ENCODE measurements around the gene LMCD1. TPM values are rescaled to one million over a fixed set of nuclear protein-coding genes. Genes with fewer than 3 reads are reported as not detected.

Gene LMCD1
- total and polyA plus RNA-seq, 12 donors: 18.6 to 459 (median 45.7) TPM

DNA sequence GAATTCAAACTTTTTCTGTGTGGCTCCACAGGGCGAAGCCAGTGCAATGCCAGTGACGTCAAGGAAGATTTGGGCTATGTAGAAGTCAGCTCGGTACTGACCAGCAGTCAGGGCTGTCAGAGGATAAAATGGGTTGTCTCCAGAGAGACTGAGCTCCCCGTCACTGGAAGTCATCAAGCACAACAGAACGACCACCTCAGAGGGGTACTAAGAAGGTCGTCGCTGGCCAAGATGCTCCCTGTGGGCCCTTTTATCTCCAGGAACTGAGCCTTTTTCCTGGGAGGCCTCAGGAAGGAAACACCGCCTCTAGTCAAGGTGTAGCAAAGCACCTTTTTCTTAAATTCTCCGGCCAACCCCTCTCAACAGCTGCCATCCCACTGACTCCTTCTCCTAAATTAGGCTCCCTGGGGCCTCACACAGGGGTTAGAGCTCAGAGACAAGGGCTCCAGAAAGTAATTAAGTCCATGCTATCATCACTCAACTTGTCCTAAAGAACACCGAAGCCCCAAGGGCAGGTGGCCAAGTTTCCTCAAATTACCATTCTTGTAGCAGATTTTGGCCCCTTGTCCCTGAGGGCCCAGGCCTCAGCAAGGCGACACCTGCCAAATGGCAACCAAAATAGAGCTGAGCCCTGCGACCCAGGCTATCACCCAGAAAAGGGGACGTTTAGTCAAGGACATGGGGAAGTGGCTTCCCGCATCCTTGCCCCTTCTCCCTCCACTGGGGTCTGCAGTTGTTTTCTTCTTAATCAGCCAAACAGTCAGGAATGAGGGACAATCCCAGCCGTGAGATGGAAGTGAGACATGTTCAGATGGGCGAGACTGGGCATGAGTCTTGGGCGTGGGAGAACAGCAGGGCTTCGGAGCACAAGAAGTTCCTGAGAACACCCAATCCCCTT lies 94.9 kb downstream of the LMCD1 start:
- 67 to 70% methylated on average over 18 of the region's 18 CpGs for WGBS, 2 donors
- TF ChIP-seq, protein P1, sequence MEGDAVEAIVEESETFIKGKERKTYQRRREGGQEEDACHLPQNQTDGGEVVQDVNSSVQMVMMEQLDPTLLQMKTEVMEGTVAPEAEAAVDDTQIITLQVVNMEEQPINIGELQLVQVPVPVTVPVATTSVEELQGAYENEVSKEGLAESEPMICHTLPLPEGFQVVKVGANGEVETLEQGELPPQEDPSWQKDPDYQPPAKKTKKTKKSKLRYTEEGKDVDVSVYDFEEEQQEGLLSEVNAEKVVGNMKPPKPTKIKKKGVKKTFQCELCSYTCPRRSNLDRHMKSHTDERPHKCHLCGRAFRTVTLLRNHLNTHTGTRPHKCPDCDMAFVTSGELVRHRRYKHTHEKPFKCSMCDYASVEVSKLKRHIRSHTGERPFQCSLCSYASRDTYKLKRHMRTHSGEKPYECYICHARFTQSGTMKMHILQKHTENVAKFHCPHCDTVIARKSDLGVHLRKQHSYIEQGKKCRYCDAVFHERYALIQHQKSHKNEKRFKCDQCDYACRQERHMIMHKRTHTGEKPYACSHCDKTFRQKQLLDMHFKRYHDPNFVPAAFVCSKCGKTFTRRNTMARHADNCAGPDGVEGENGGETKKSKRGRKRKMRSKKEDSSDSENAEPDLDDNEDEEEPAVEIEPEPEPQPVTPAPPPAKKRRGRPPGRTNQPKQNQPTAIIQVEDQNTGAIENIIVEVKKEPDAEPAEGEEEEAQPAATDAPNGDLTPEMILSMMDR (IDR thresholded peaks at IDR 0.05): no peak
- DNase-seq (no peak), ATAC-seq (peak in 1 of 8 donors; percentile 4)
- Histone ChIP-seq H3K4me1 (peaks cover 0 to 46% (median 14%) of the 10 kb centered on the region in 9 donors), H3K27me3 (no peaks in the 10 kb centered on the region), H3K4me3 (no peak overlapping the region), H3K9me3 (no peaks in the 10 kb centered on the region), H3K36me3 (no peaks in the 10 kb centered on the region), H3K27ac (no peak overlapping the region)
- intact Hi-C loops (cut with DNase I): no loop called here

DNA sequence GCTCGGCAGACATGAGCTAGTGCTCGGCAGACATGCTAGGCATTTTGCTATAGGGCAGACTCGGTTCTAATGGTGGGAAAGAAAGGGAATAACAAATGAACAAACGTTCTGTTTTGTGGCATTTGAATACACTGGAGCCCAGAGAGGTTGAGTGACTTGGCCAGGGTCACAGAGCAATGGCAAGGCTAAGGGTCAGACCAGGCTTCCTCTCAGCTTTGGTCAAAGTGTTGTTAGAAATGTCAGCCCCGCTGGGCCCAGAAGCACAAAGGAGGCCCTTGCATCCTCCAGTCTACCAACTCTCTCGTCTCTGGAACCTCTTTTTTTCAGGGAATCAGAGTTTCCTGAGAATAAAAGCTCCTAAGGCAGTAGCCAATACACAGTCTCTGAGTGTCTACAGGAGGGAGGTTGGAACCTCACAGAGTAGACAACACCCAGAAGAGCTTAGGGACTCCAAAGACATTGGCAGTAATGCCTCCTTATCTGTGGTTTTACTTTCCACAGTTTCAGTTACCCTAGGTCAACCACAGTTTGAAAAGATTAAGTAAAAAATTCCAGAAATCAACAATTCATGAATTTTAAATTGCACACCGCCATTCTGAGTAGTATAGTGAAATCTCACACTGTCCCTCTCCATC lies 95.7 kb downstream of the LMCD1 start:
- Histone ChIP-seq H3K4me3 (no peak overlapping the region), H3K36me3 (no peaks in the 10 kb centered on the region), H3K4me1 (peaks cover 0 to 41% (median 14%) of the 10 kb centered on the region in 9 donors), H3K27ac (no peak overlapping the region), H3K9me3 (no peaks in the 10 kb centered on the region), H3K27me3 (no peaks in the 10 kb centered on the region)
- WGBS, 2 donors: 86 to 90% methylated on average over 7 of the region's 7 CpGs
- no peak for DNase-seq
- intact Hi-C loops (cut with DNase I): no loop called here
- ATAC-seq: no peak
- TF ChIP-seq, protein P1 (IDR thresholded peaks at IDR 0.05): no peak

DNA sequence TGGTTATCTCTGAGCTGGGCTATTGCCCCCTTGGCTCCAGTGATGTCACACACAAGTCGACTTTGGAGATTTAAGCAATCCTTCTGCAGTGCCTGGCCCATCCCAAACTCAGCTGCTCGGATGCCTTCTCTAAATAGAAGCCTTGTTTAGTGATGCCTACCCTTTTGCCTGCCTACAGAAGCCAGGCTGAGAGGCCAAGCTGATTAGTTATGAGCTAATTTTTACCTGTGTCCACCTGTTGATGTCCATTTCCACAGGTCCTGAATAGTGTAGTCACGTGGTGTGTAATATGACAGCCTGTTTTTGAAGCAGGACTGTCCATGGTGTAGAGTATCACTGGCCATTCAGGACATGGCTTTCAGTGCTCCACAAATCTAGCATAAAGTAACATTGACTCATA lies 97.5 kb downstream of the LMCD1 start:
- no peak overlapping the region for H3K4me3 ChIP-seq
- WGBS, 2 donors: 74 to 79% methylated on average over 3 of the region's 3 CpGs
- ATAC-seq (no peak), DNase-seq (no peak)
- H3K36me3 ChIP-seq: no peaks in the 10 kb centered on the region
- H3K27ac ChIP-seq: no peak overlapping the region
- intact Hi-C loops (cut with DNase I): no loop called here
- TF ChIP-seq, protein P1 (IDR thresholded peaks at IDR 0.05): no peak
- no peaks in the 10 kb centered on the region for H3K9me3 ChIP-seq
- peaks cover 0 to 36% (median 7%) of the 10 kb centered on the region in 9 donors for H3K4me1 ChIP-seq
- no peaks in the 10 kb centered on the region for H3K27me3 ChIP-seq

DNA sequence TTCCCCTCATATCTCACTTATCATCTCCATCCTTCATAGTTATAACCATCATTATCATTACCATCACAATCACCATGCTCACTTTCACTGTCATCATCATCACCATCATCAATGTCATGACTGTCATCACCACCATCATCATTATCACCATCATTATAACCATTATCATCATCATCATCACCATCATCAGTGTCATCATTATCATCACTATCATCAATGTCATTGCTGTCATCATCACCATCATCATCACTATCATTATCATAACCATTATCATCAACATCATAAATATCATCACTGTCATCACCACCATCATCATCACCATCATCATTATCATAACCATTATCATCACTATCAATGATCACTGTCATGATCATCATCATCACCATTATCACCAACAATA lies 98.8 kb downstream of the LMCD1 start:
- Histone ChIP-seq H3K36me3 (no peaks in the 10 kb centered on the region), H3K4me3 (no peak overlapping the region), H3K27me3 (no peaks in the 10 kb centered on the region), H3K4me1 (peaks cover 0 to 36% (median 7%) of the 10 kb centered on the region in 9 donors), H3K9me3 (no peaks in the 10 kb centered on the region), H3K27ac (no peak overlapping the region)
- ATAC-seq (no peak), DNase-seq (no peak)
- intact Hi-C loops (cut with DNase I): loop anchor here in 2 of 10 donors (10.0 kb wide), 2 partner anchors 116 to 276 kb away; no protein-coding TSS in a partner anchor
- TF ChIP-seq, protein P1 (IDR thresholded peaks at IDR 0.05): no peak

All from heart right ventricle (tissue), 16 donors.